Mesothelial cell of epicardium (in vitro differentiated cells): ENCODE results near the gene TRIM32. TPM values are rescaled to one million over a fixed set of nuclear protein-coding genes. Genes with fewer than 3 reads are reported as not detected.

ENCODE experiments used
- DNase-seq, 2 experiments: peaks; one replicate each; pipeline ENCODE4 v3.0.0; 2021; ENCODE audit warnings: low spot score in 2 of 2; ENCODE audit not compliant: unreplicated experiment in 2 of 2
- H3K27ac Mint-ChIP-seq: 2 replicates; pipeline ENCODE4 v1.8.0; 2021; ENCODE audit warnings: mixed read lengths
- H3K27me3 Mint-ChIP-seq: 2 replicates; pipeline ENCODE4 v1.8.0; 2021; ENCODE audit warnings: low read depth, mixed read lengths
- H3K36me3 Mint-ChIP-seq: 2 replicates; pipeline ENCODE4 v1.8.0; 2021; ENCODE audit warnings: mixed read lengths
- H3K4me1 Mint-ChIP-seq: 2 replicates; pipeline ENCODE4 v1.8.0; 2021; ENCODE audit warnings: mixed read lengths
- H3K4me3 Mint-ChIP-seq: 2 replicates; pipeline ENCODE4 v1.8.0; 2021; ENCODE audit warnings: mild to moderate bottlenecking, moderate library complexity, mixed read lengths
- H3K9me3 Mint-ChIP-seq: 2 replicates; pipeline ENCODE4 v1.8.0; 2021; ENCODE audit warnings: mixed read lengths
- CTCF ChIP-seq: fragments of 200-600 bp; sonication (generic); IDR thresholded peaks from one replicate; pipeline ENCODE4 v1.5.0; 2021; ENCODE audit warnings: antibody characterized with exemption; ENCODE audit not compliant: unreplicated experiment
- total RNA-seq: library from RNA; stranded (reverse); gene quantifications from 3 replicates; pipeline ENCODE4 v1.2.1, GENCODE V29; 2021

The TRIM32 gene
- total RNA-seq, 1 donor from 2014 or later: 33.6 TPM

- no peaks in the 10 kb centered on the region for H3K36me3 Mint-ChIP-seq
- no peak overlapping the region for H3K4me3 Mint-ChIP-seq
- H3K9me3 Mint-ChIP-seq: no peaks in the 10 kb centered on the region
- H3K27me3 Mint-ChIP-seq: no peaks in the 10 kb centered on the region
- DNase-seq: no peak
- no peak for TF ChIP-seq CTCF
- H3K4me1 Mint-ChIP-seq: peaks cover 5% of the 10 kb centered on the region
- H3K27ac Mint-ChIP-seq: no peak overlapping the region
Measured at GRCh38 chr9:116656977-116657376, 30.1 kb upstream of the TRIM32 start.

- Mint-ChIP-seq H3K4me3 (no peak overlapping the region), H3K27ac (no peak overlapping the region), H3K36me3 (no peaks in the 10 kb centered on the region), H3K27me3 (no peaks in the 10 kb centered on the region), H3K9me3 (no peaks in the 10 kb centered on the region), H3K4me1 (peaks cover 5% of the 10 kb centered on the region)
- no peak for DNase-seq
- no peak for TF ChIP-seq CTCF
Measured at GRCh38 chr9:116658265-116658664, 28.8 kb upstream of the TRIM32 start.

- no peak overlapping the region for H3K4me3 Mint-ChIP-seq
- no peak overlapping the region for H3K27ac Mint-ChIP-seq
- peaks cover 5% of the 10 kb centered on the region for H3K4me1 Mint-ChIP-seq
Measured at GRCh38 chr9:116661037-116661954, 25.8 kb upstream of the TRIM32 start.

GRCh38 chr9:116662646-116663310 is 24.3 kb upstream of the TRIM32 start:
- Mint-ChIP-seq H3K27ac (no peak overlapping the region), H3K36me3 (no peaks in the 10 kb centered on the region)
- no peak for DNase-seq

More at GRCh38 chr9:116661037-116661954, 25.8 kb upstream of the TRIM32 start:
- Mint-ChIP-seq H3K27me3 (no peaks in the 10 kb centered on the region), H3K36me3 (no peaks in the 10 kb centered on the region), H3K9me3 (no peaks in the 10 kb centered on the region)
- peak; percentile 66 for TF ChIP-seq CTCF
- DNase-seq: no peak

GRCh38 chr9:116663581-116663980 is 23.5 kb upstream of the TRIM32 start:
- no peak overlapping the region for H3K27ac Mint-ChIP-seq
- DNase-seq: no peak
- H3K4me1 Mint-ChIP-seq: peaks cover 5% of the 10 kb centered on the region
- no peaks in the 10 kb centered on the region for H3K9me3 Mint-ChIP-seq
- H3K27me3 Mint-ChIP-seq: no peaks in the 10 kb centered on the region
- TF ChIP-seq CTCF: no peak
- H3K4me3 Mint-ChIP-seq: no peak overlapping the region
- no peaks in the 10 kb centered on the region for H3K36me3 Mint-ChIP-seq

More at GRCh38 chr9:116662646-116663310, 24.3 kb upstream of the TRIM32 start:
- Mint-ChIP-seq H3K4me1 (peaks cover 5% of the 10 kb centered on the region), H3K4me3 (no peak overlapping the region), H3K27me3 (no peaks in the 10 kb centered on the region), H3K9me3 (no peaks in the 10 kb centered on the region)
- TF ChIP-seq CTCF: no peak
